COLO668 (cell line): Measurements from ENCODE around the gene SLC2A6.

Source experiments
- DNase-seq: peaks from one replicate; lab custom pipeline; 2025; ENCODE audit not compliant: unreplicated experiment; lab: John Stamatoyannopoulos, UW

SLC2A6 gene

GRCh38 chr9:133478851-133479711 is at the start of gene SLC2A6:
TSS of gene SLC2A6 (minus strand) at chr9:133479099. CDS start at chr9:133479059, 40 bp downstream.
- DNase-seq, result peak; percentile 92

GRCh38 chr9:133528001-133528875 is 49.3 kb upstream of the SLC2A6 start:
- peak; percentile 61 for DNase-seq

GRCh38 chr9:133527444-133527920 is 48.6 kb upstream of the SLC2A6 start:
- DNase-seq, result no peak

GRCh38 chr9:133526721-133527321 is 47.9 kb upstream of the SLC2A6 start:
- DNase-seq, result peak; percentile 13

- DNase-seq, result no peak
Measured at GRCh38 chr9:133525677-133526076, 46.8 kb upstream of the SLC2A6 start.

GRCh38 chr9:133524679-133525228 is 45.9 kb upstream of the SLC2A6 start, which contains the start of gene MYMK:
TSS of gene MYMK (minus strand) at chr9:133524959. CDS start at chr9:133524844, 115 bp downstream.
- DNase-seq, result no peak

- DNase-seq, result no peak
Measured at GRCh38 chr9:133524146-133524545, 45.2 kb upstream of the SLC2A6 start.

- no peak for DNase-seq
Measured at GRCh38 chr9:133523106-133523505, 44.2 kb upstream of the SLC2A6 start.

- peak; percentile 47 for DNase-seq
Measured at GRCh38 chr9:133522073-133522910, 43.4 kb upstream of the SLC2A6 start.

GRCh38 chr9:133521122-133522072 is 42.5 kb upstream of the SLC2A6 start:
- DNase-seq, result peak; percentile 10

- no peak for DNase-seq
Measured at GRCh38 chr9:133520121-133520835, 41.4 kb upstream of the SLC2A6 start.

- DNase-seq, result no peak
Measured at GRCh38 chr9:133519693-133520092, 40.8 kb upstream of the SLC2A6 start.

- DNase-seq, result no peak
Measured at GRCh38 chr9:133518706-133519449, 40.0 kb upstream of the SLC2A6 start.

- no peak for DNase-seq
Measured at GRCh38 chr9:133518200-133518599, 39.3 kb upstream of the SLC2A6 start.

GRCh38 chr9:133517711-133518110 is 38.8 kb upstream of the SLC2A6 start:
- DNase-seq, result no peak

- no peak for DNase-seq
Measured at GRCh38 chr9:133516961-133517350, 38.1 kb upstream of the SLC2A6 start.

GRCh38 chr9:133516256-133516960 is 37.5 kb upstream of the SLC2A6 start:
- no peak for DNase-seq
